MCF 10A (cell line): ENCODE results near the gene CAV1. TPM values are rescaled to one million over a fixed set of nuclear protein-coding genes. Genes with fewer than 3 reads are reported as not detected.

Experiments used
- BruUV-seq: library from RNA; stranded (reverse); fragments of 400-500 nt; replicated peaks from 2 replicates; lab custom pipeline; 2021; lab: Mats Ljungman, UMichigan
- CTCF ChIA-PET: fragments of 300-600 bp; sonication (Branson Sonifier 250); formaldehyde crosslinking; extraction: SDS; loops from one replicate; lab custom pipeline; 2021; ENCODE audit warnings: antibody characterized with exemption, inconsistent platforms; lab: Yijun Ruan, JAX
- POLR2A ChIA-PET: fragments of 300-600, 350-650 bp; sonication (Branson Sonifier 250); formaldehyde crosslinking; extraction: SDS; loops from one replicate; lab custom pipeline; 2020; ENCODE audit warnings: antibody characterized with exemption, inconsistent platforms; lab: Yijun Ruan, JAX
- DNase-seq: peaks from one replicate; pipeline ENCODE4 v3.0.0-alpha.2; 2018; ENCODE audit not compliant: unreplicated experiment
- H3K27ac Mint-ChIP-seq: one replicate; pipeline ENCODE4 v1.8.0; 2022; ENCODE audit warnings: mild to moderate bottlenecking, low read depth, mixed read lengths; ENCODE audit not compliant: unreplicated experiment
- H3K27me3 Mint-ChIP-seq: one replicate; pipeline ENCODE4 v1.8.0; 2022; ENCODE audit warnings: mixed read lengths; ENCODE audit not compliant: insufficient read depth, unreplicated experiment
- H3K36me3 Mint-ChIP-seq: one replicate; pipeline ENCODE4 v1.8.0; 2022; ENCODE audit warnings: mild to moderate bottlenecking, moderate library complexity, mixed read lengths; ENCODE audit not compliant: insufficient read depth, unreplicated experiment
- H3K4me1 Mint-ChIP-seq: one replicate; pipeline ENCODE4 v1.8.0; 2022; ENCODE audit warnings: mixed read lengths; ENCODE audit not compliant: insufficient read depth, unreplicated experiment
- H3K4me3 Mint-ChIP-seq: one replicate; pipeline ENCODE4 v1.8.0; 2022; ENCODE audit warnings: mild to moderate bottlenecking, moderate library complexity, mixed read lengths; ENCODE audit not compliant: unreplicated experiment
- H3K9me3 Mint-ChIP-seq: one replicate; pipeline ENCODE4 v1.8.0; 2022; ENCODE audit warnings: mixed read lengths; ENCODE audit not compliant: unreplicated experiment
- intact Hi-C: fragments of 100-400 bp; cut with micrococcal nuclease; formaldehyde crosslinking; loops from 2 replicates; pipeline ENCODE4 v1.14.1; 2022
- total RNA-seq: library from RNA; stranded (reverse); gene quantifications from 2 replicates; pipeline ENCODE4 v1.2.3, GENCODE V29; 2022
- TF ChIP-seq, protein P1 (sequence below): fragments of 200-600 bp; IDR thresholded peaks from one replicate; pipeline ENCODE4 v1.8.0; 2022; ENCODE audit warnings: antibody characterized with exemption, mild to moderate bottlenecking; ENCODE audit not compliant: unreplicated experiment

Gene CAV1
- total RNA-seq, 1 experiment from 2014 or later, result 267 TPM

DNA sequence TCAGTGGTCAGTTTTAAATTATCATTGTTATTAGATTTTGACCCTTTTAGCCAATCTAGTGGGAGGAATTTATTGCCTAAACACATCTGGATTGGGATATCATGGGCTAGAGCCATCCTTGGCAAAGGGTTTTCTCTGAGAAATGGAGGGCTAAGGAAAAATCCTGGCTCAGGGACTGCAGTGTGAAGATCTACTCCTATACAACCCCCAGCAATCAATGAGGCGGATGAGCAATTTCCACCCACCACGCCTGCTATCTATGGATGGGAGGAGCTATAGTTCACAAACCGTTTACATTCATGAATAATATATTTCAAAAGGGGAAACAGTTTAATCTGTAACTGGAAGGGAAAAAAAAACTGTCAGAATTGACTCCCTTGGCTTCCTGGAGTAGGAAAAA, 2.7 kb downstream of the CAV1 start:
- peaks cover 29% of the 10 kb centered on the region for H3K4me1 Mint-ChIP-seq
- ChIA-PET POLR2A (interaction anchor here (0.5 to 6.4 kb wide), 32 partner anchors 13 to 1513 kb away, joined by 3 to 241 read pairs (median 6); partner anchors contain the start of genes CAV2 and TES), CTCF (interaction anchor here (0.7 to 6.3 kb wide), 19 partner anchors 8 to 357 kb away, joined by 3 to 108 read pairs (median 6); no protein-coding TSS in a partner anchor)
- no TSS peak for BruUV-seq
- intact Hi-C loops, result loop anchor here (5.0 kb wide), 3 partner anchors 45 to 280 kb away; no protein-coding TSS in a partner anchor
- H3K4me3 Mint-ChIP-seq, result peak overlapping the region; percentile 99
- H3K27ac Mint-ChIP-seq, result peak overlapping the region; percentile 90
- DNase-seq, result no peak
- H3K36me3 Mint-ChIP-seq, result peaks cover 73% of the 10 kb centered on the region
- TF ChIP-seq, protein P1, sequence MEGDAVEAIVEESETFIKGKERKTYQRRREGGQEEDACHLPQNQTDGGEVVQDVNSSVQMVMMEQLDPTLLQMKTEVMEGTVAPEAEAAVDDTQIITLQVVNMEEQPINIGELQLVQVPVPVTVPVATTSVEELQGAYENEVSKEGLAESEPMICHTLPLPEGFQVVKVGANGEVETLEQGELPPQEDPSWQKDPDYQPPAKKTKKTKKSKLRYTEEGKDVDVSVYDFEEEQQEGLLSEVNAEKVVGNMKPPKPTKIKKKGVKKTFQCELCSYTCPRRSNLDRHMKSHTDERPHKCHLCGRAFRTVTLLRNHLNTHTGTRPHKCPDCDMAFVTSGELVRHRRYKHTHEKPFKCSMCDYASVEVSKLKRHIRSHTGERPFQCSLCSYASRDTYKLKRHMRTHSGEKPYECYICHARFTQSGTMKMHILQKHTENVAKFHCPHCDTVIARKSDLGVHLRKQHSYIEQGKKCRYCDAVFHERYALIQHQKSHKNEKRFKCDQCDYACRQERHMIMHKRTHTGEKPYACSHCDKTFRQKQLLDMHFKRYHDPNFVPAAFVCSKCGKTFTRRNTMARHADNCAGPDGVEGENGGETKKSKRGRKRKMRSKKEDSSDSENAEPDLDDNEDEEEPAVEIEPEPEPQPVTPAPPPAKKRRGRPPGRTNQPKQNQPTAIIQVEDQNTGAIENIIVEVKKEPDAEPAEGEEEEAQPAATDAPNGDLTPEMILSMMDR, result no peak
- H3K27me3 Mint-ChIP-seq, result no peaks in the 10 kb centered on the region
- H3K9me3 Mint-ChIP-seq, result no peaks in the 10 kb centered on the region

DNA sequence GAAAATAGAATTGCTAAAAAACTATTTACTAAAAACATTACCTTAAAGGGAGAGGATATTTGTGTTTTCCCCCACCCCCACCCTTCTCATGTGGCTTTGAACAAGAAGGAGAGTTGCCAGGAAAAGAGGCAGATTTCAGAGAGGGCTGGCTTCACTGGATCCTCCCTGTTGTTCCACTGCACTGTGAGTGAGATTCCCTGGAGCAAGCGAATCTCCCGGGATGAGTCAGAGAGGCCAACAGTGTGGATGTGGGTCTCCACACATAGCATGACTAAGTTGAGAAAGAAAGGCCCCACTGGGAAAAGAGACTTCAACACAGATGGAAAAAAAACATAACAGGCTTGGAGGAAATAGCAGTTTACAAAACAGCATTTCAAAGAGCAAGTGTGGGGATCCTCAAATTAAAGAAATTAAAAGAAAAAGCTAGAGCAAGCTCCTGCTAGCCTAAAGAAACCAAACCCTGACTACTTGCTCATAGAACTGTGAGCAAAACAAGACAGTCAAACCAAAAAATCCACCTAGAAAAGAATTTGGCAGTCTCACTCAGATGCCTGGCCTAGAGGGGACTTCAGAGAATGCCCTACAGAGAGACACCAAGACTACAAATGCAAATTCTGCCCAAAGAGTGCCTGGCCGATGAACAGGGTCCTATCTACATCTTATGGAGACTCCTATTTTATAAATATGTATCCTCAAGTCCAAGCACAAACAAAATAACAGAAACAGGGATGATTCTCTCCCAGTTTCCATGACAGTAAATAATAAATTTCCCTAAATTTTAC, 3.4 kb downstream of the CAV1 start:
- CTCF ChIA-PET, result interaction anchor here (0.7 to 6.3 kb wide), 12 partner anchors 13 to 357 kb away, joined by 3 to 108 read pairs (median 6); no protein-coding TSS in a partner anchor
- Mint-ChIP-seq H3K27ac (peak overlapping the region; percentile 90), H3K4me1 (peaks cover 22% of the 10 kb centered on the region), H3K27me3 (no peaks in the 10 kb centered on the region), H3K4me3 (peak overlapping the region; percentile 99), H3K9me3 (no peaks in the 10 kb centered on the region), H3K36me3 (peaks cover 80% of the 10 kb centered on the region)
- POLR2A ChIA-PET, result interaction anchor here (0.5 to 6.4 kb wide), 26 partner anchors 12 to 316 kb away, joined by 3 to 241 read pairs (median 8); partner anchors contain the start of genes CAV2 and TES
- TF ChIP-seq, protein P1, result no peak
- no TSS peak for BruUV-seq
- intact Hi-C loops, result loop anchor here (1.0 to 5.0 kb wide), 4 partner anchors 44 to 279 kb away; no protein-coding TSS in a partner anchor
- peak; percentile 91 for DNase-seq

DNA sequence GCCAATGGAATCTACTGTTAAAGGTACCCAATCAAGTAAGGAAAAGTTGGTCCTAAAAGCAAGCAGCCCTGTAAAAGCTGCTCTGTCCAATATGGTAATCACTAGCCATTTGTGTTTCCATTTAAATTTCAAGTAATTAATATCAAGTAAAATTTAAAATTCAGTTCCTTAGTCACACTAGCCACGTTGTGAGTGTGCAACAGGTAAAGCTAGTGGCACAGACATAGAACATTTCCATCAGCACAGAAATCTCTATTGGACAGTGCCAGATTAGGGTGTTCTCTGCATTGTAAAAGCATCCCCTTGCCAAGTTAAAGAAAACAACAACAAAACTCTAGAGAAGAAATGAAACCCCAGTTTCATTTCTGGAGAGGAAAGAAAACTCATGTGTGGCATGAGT, 4.4 kb downstream of the CAV1 start:
- intact Hi-C loops, result loop anchor here (5.0 kb wide), 3 partner anchors 43 to 278 kb away; no protein-coding TSS in a partner anchor
- ChIA-PET POLR2A (interaction anchor here (0.6 to 6.4 kb wide), 15 partner anchors 13 to 359 kb away, joined by 3 to 241 read pairs (median 5); partner anchors contain the start of genes CAV2 and TES), CTCF (interaction anchor here (0.5 to 6.3 kb wide), 6 partner anchors 28 to 350 kb away, joined by 3 to 108 read pairs (median 6); no protein-coding TSS in a partner anchor)
- TF ChIP-seq, protein P1, result no peak
- Mint-ChIP-seq H3K9me3 (no peaks in the 10 kb centered on the region), H3K27me3 (no peaks in the 10 kb centered on the region), H3K4me3 (peak overlapping the region; percentile 99), H3K36me3 (peaks cover 90% of the 10 kb centered on the region), H3K27ac (peak overlapping the region; percentile 90), H3K4me1 (peaks cover 15% of the 10 kb centered on the region)
- no TSS peak for BruUV-seq
- no peak for DNase-seq
